GM18508 (cell line): ENCODE data around the gene SULT4A1.

Source experiments
- ATAC-seq: cut with Tn5 transposase; IDR thresholded peaks from one replicate; pipeline ENCODE4 v1.9.1; 2021; ENCODE audit warnings: moderate number of reproducible peaks; ENCODE audit not compliant: insufficient read depth, unreplicated experiment

The SULT4A1 gene

GRCh38 chr22:43831561-43832392 is 30.5 kb downstream of the SULT4A1 start:
- no peak for ATAC-seq

- no peak for ATAC-seq
These were observed 31.3 kb downstream of the SULT4A1 start for GRCh38 chr22:43830931-43831560.

GRCh38 chr22:43829904-43830851 is 32.1 kb downstream of the SULT4A1 start:
- no peak for ATAC-seq

- ATAC-seq = no peak
These were observed 33.1 kb downstream of the SULT4A1 start for GRCh38 chr22:43828998-43829782.

- ATAC-seq = no peak
These were observed 33.7 kb downstream of the SULT4A1 start for GRCh38 chr22:43828725-43828997.

GRCh38 chr22:43827926-43828724 is 34.2 kb downstream of the SULT4A1 start:
- ATAC-seq = no peak

- no peak for ATAC-seq
These were observed 35.1 kb downstream of the SULT4A1 start for GRCh38 chr22:43827003-43827735.

- ATAC-seq = no peak
These were observed 35.9 kb downstream of the SULT4A1 start for GRCh38 chr22:43826142-43827002.

- ATAC-seq = no peak
These were observed 36.7 kb downstream of the SULT4A1 start for GRCh38 chr22:43825651-43826050.

GRCh38 chr22:43824724-43825420 is 37.4 kb downstream of the SULT4A1 start:
- no peak for ATAC-seq

GRCh38 chr22:43823911-43824665 is 38.2 kb downstream of the SULT4A1 start:
- ATAC-seq = no peak

- ATAC-seq = no peak
These were observed 38.9 kb downstream of the SULT4A1 start for GRCh38 chr22:43823353-43823908.

- ATAC-seq = no peak
These were observed 40.5 kb downstream of the SULT4A1 start for GRCh38 chr22:43821606-43822425.

GRCh38 chr22:43820651-43821305 is 41.5 kb downstream of the SULT4A1 start:
- ATAC-seq = no peak
